AG09319 (cell line): Measurements from ENCODE around the gene CELF2.
"Not testable (repeated sequence)": the region's sequence is repeated elsewhere in the genome, so short reads cannot be mapped to it uniquely, and the experiment has no call there.

ENCODE experiments used
- DNase-seq: peaks from one replicate; pipeline ENCODE4 v3.0.0-alpha.2; 2010; ENCODE audit warnings: low read depth; ENCODE audit errors: extremely low read depth
- TF ChIP-seq, protein P1 (sequence below): IDR thresholded peaks from 2 replicates; pipeline ENCODE4 v1.5.1; 2011; ENCODE audit warnings: low read depth, mild to moderate bottlenecking, inconsistent platforms, low read length, moderate library complexity

Gene CELF2

DNA sequence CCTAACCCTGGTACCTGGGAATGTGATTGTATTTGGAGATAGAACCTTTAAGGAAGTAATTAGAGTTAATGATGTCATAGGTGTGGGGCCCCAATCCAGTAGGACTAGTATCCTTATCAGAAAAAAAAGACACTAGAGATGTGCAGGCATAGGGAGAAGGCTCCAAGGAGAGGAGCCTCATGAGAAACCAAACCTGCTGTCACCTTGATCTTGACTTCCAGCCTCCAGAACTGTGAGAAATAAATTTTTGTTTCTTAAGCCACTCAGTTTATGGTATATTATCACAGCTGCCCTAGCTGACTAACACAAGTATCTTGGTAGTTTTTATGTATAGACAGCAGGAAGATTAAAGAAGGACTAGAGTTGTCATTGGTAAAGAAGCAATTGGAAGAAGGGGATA lies 23.9 kb upstream of the CELF2 start:
- TF ChIP-seq, protein P1, sequence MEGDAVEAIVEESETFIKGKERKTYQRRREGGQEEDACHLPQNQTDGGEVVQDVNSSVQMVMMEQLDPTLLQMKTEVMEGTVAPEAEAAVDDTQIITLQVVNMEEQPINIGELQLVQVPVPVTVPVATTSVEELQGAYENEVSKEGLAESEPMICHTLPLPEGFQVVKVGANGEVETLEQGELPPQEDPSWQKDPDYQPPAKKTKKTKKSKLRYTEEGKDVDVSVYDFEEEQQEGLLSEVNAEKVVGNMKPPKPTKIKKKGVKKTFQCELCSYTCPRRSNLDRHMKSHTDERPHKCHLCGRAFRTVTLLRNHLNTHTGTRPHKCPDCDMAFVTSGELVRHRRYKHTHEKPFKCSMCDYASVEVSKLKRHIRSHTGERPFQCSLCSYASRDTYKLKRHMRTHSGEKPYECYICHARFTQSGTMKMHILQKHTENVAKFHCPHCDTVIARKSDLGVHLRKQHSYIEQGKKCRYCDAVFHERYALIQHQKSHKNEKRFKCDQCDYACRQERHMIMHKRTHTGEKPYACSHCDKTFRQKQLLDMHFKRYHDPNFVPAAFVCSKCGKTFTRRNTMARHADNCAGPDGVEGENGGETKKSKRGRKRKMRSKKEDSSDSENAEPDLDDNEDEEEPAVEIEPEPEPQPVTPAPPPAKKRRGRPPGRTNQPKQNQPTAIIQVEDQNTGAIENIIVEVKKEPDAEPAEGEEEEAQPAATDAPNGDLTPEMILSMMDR = no peak
- DNase-seq = no peak

DNA sequence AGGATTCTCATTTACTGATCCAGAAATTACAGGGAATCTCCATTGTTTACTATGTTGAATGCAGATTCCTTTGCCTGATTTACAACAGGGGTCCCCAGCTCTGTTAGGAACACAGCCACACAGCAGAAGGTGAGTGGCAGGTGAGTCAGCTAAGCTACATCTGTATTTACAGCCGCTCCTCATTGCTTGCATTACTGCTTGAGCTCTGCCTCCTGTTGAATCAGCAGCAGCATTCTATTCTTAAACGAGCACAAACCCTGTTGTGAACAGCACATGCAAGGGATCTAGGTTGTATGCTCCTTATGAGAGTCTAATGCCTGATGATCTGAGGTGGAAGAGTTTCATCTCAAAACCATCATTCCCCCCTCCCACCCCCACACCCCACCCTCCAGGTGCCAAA lies 23.3 kb upstream of the CELF2 start:
- no peak for DNase-seq
- TF ChIP-seq, protein P1 = no peak

DNA sequence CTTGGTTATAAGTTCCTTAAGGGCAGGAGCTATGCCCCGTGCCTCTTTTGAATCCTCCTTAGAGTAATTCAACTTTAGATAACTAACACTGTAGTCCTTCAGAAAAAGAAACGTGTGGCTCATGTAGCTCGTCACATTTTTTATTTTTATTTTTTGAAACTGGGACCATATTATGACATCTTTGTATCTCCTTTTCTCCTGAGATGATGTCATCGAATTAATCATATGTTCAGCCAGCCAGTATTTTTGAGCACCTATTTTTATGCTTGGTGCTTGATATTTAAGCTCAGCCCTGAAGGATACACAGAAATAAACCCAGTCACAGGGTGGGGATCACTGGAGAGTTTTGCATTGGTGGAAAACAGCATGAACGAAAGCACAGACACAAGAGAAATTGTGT lies 22.6 kb upstream of the CELF2 start:
- TF ChIP-seq, protein P1 = no peak

DNA sequence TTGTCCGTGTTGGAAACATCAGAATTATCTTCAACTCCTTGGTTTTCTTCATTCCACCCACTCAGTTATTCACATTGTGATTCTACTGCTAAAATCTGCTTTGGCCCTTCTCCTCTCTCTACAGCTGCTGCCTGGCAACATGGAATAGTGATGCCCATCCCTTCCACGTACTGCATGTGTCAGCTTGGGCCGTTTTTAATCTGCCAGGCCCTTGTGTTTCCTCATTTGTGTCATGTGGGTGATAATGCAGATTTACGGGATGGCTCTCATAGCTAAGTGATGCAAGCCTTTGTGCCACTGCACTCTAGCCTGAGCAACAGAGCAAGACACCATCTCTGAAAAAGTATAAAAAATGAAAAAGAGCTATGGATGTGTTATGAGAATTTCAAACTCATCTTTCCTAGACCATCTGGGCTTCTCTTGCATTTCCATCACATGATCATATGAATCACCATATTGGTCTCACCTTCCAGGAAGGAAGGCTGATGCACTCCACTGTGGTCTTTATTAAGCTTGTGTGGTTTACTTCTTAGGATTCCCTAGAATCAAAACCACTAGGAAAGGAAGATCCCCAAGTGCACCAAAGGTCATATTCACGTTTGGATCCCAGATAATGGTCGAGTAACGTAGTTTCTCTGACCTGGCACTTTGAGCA lies 20.6 kb upstream of the CELF2 start:
- TF ChIP-seq, protein P1 = no peak
- no peak for DNase-seq

More for the DNA sequence above, 22.6 kb upstream of the CELF2 start:
- no peak for DNase-seq

DNA sequence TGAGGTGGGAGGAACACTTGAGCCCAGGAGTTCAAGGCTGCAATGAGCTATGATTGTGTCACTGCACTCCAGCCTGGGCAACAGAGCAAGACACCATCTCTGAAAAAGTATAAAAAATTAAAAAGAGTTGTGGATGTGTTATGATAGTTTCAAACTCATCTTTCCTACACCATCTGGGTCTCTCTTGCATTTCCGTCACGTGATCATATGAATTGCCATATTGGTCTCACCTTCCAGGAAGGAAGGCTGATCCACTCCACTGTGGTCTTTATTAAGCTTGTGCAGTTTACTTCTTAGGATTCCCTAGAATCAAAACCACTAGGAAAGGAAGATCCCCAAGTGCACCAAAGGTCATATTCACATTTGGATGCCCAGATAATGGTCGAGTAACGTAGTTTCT lies 18.2 kb upstream of the CELF2 start:
- not testable (repeated sequence) for DNase-seq

DNA sequence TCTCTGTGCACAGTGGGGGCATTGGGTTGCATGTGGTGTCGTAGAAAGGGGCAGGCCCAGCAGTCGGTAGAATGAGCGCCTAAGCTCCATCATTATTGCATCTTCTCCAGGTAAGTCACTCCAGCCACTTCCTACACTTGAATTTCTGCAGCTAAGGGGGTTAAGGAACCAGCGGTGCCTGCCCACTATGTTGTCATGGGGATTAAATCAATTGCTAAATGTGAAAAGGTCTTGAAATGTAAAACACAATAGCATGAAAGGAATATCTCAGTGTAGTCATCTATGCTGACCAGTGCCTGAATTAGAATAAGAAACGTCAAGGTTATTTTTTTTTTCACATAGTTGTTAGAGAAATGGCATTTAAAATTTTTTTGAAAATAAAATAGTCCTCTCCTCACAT lies 15.2 kb upstream of the CELF2 start:
- TF ChIP-seq, protein P1 = no peak
- no peak for DNase-seq

DNA sequence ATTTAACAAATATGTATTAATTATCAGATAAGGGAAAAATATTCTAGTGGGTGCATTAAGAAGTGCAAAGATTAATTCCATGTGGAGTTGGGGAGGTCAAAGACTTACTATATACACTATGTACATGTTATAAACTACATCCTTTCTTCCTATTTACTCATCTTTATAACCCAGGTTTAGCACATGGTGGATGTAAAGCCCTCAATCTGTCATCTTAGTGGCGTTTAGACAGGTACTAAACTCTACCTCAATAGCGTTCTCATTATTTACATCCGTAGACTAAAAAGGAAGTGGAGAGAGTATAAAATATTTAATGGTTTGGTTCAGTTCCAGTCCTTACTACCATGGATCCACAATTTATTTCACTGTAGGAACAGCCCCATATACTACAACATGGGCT lies 14.8 kb upstream of the CELF2 start:
- DNase-seq = no peak
- TF ChIP-seq, protein P1 = no peak

DNA sequence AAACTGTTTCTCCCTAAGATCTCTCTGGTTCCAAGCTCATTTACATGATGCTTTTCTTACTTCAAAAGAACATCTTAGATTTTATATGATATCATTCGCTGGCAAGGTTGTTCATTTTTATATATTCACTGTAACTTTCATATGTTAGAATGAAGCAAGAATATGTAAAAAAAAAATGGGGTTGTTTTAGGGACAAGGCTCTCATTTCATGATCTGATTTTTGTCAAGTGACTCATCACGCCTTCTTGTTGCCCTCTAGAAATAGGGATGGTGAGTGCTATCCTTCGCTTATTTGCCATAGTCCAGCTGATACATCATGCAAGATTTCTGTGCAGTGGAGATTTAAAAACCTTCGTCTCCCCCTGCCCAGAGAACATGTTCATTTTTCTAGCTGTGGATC lies 14.0 kb upstream of the CELF2 start:
- TF ChIP-seq, protein P1 = no peak
- no peak for DNase-seq
